Breast epithelium (tissue), 4 donors: ENCODE results near the gene IGF2BP2. TPM values are rescaled to one million over a fixed set of nuclear protein-coding genes. Genes with fewer than 3 reads are reported as not detected.

Experiments used
- DNase-seq, 2 donors: peaks; one replicate each; pipeline ENCODE4 v3.0.0-alpha.2; 2019; ENCODE audit warnings: low spot score in 2 of 2
- H3K27ac ChIP-seq, 2 donors: fragments of 200-600 bp; sonication (generic) in 1 of 2; one replicate each; pipeline ENCODE4 v1.5.1; 2016 to 2019; ENCODE audit warnings: mild to moderate bottlenecking in 1 of 2
- H3K27me3 ChIP-seq, 2 donors: fragments of 200-600 bp; sonication (generic) in 1 of 2; one replicate each; pipeline versions ENCODE4 v1.5.1 to v1.6.0; 2017 to 2019; ENCODE audit warnings: control low read depth in 1 of 2, mild to moderate bottlenecking in 1 of 2
- H3K36me3 ChIP-seq: fragments of 200-600 bp; one replicate; pipeline ENCODE4 v1.5.1; 2019
- H3K4me1 ChIP-seq, 2 donors: fragments of 200-600 bp; sonication (generic); one replicate each; pipeline ENCODE4 v1.5.1; 2016 to 2019; ENCODE audit warnings: control low read depth in 1 of 2
- H3K4me3 ChIP-seq, 3 donors: fragments of 200-600 bp; sonication (generic); 1 replicate in 2 of 3; 2 replicates in 1 of 3; pipeline ENCODE4 v1.5.1; 2016 to 2019; ENCODE audit warnings: mild to moderate bottlenecking in 3 of 3, moderate library complexity in 2 of 3
- H3K9me3 ChIP-seq, 2 donors: fragments of 200-600 bp; sonication (generic) in 1 of 2; one replicate each; pipeline ENCODE4 v1.5.1; 2016 to 2019; ENCODE audit warnings: control low read depth in 1 of 2
- CTCF ChIP-seq, 3 donors: fragments of 450-650 bp; IDR thresholded peaks; one replicate each; pipeline ENCODE4 v1.5.1; 2016 to 2017; ENCODE audit warnings: antibody characterized with exemption in 3 of 3, mild to moderate bottlenecking in 3 of 3, moderate library complexity in 3 of 3
- POLR2A ChIP-seq: fragments of 450-650 bp; IDR thresholded peaks from one replicate; pipeline ENCODE4 v1.6.1; 2016; ENCODE audit warnings: antibody characterized with exemption, mild to moderate bottlenecking, moderate library complexity
- POLR2AphosphoS5 ChIP-seq, 3 donors: sonication (generic); formaldehyde crosslinking; IDR thresholded peaks; one replicate each; pipeline ENCODE4 v1.6.1; 2017; ENCODE audit warnings: antibody characterized with exemption in 3 of 3
- intact Hi-C: fragments of 100-400 bp; cut with DNase I; formaldehyde crosslinking; loops from one replicate; pipeline ENCODE4 v1.15.1; 2023; ENCODE audit warnings: low total_unique reads
- total RNA-seq, 3 donors: library from RNA; depleted of rRNA; stranded (reverse); fragments of >200 nt; gene quantifications; one replicate each; pipeline ENCODE4 v1.1.0, GENCODE V29; 2016

Gene IGF2BP2
- total RNA-seq, 3 donors from 2014 or later = 4.9 to 27.5 (median 23.8) TPM

- H3K4me1 ChIP-seq = no peaks in the 10 kb centered on the region
- TF ChIP-seq CTCF (IDR thresholded peaks at IDR 0.05) (no peak), POLR2AphosphoS5 (IDR thresholded peaks at IDR 0.05) (no peak), POLR2A (no peak)
- H3K27me3 ChIP-seq = no peaks in the 10 kb centered on the region
- no peak for DNase-seq
- no peaks in the 10 kb centered on the region for H3K9me3 ChIP-seq
- intact Hi-C loops = no loop called here
- no peak overlapping the region for H3K4me3 ChIP-seq
- no peaks in the 10 kb centered on the region for H3K36me3 ChIP-seq
- no peak overlapping the region for H3K27ac ChIP-seq
Observed at GRCh38 chr3:185744997-185745843, 79.6 kb downstream of the IGF2BP2 start.

GRCh38 chr3:185741586-185741985 is 83.3 kb downstream of the IGF2BP2 start:
- Histone ChIP-seq H3K9me3 (no peaks in the 10 kb centered on the region), H3K36me3 (no peaks in the 10 kb centered on the region), H3K4me3 (no peak overlapping the region), H3K27me3 (no peaks in the 10 kb centered on the region), H3K4me1 (no peaks in the 10 kb centered on the region), H3K27ac (no peak overlapping the region)
- TF ChIP-seq POLR2AphosphoS5 (IDR thresholded peaks at IDR 0.05) (no peak), POLR2A (no peak), CTCF (IDR thresholded peaks at IDR 0.05) (no peak)
- intact Hi-C loops = no loop called here
- DNase-seq = no peak

- H3K27ac ChIP-seq = no peak overlapping the region
- intact Hi-C loops = no loop called here
Observed at GRCh38 chr3:185740133-185740532, 84.7 kb downstream of the IGF2BP2 start.

GRCh38 chr3:185739264-185739701 is 85.6 kb downstream of the IGF2BP2 start:
- H3K4me3 ChIP-seq = no peak overlapping the region
- H3K27me3 ChIP-seq = no peaks in the 10 kb centered on the region
- intact Hi-C loops = loop anchor here (1.0 to 5.0 kb wide), 2 partner anchors 14 to 583 kb away; no protein-coding TSS in a partner anchor
- no peak for TF ChIP-seq CTCF (IDR thresholded peaks at IDR 0.05)
- TF ChIP-seq POLR2AphosphoS5 (IDR thresholded peaks at IDR 0.05) = no peak
- no peak for TF ChIP-seq POLR2A
- H3K9me3 ChIP-seq = no peaks in the 10 kb centered on the region
- no peak overlapping the region for H3K27ac ChIP-seq
- no peaks in the 10 kb centered on the region for H3K36me3 ChIP-seq
- no peaks in the 10 kb centered on the region for H3K4me1 ChIP-seq
- DNase-seq = no peak

More at GRCh38 chr3:185740133-185740532, 84.7 kb downstream of the IGF2BP2 start:
- Histone ChIP-seq H3K9me3 (no peaks in the 10 kb centered on the region), H3K4me3 (no peak overlapping the region), H3K4me1 (no peaks in the 10 kb centered on the region), H3K36me3 (no peaks in the 10 kb centered on the region), H3K27me3 (no peaks in the 10 kb centered on the region)
- TF ChIP-seq CTCF (IDR thresholded peaks at IDR 0.05) = no peak
- no peak for TF ChIP-seq POLR2AphosphoS5 (IDR thresholded peaks at IDR 0.05)
- TF ChIP-seq POLR2A = no peak
- DNase-seq = no peak
